ENCODE measurements around the gene RAD9A. TPM values are rescaled to one million over a fixed set of nuclear protein-coding genes. Genes with fewer than 3 reads are reported as not detected.

RAD9A gene
- total RNA-seq (ENCODE audit: low replicate concordance) = 4.1 and 4.8 TPM in 2 replicates

GRCh38 chr11:67391304-67392182 lies at the start of gene RAD9A:
Gene RAD9A (plus strand): TSS chr11:67391986. CDS start chr11:67392045, 59 bp downstream.

GRCh38 chr11:67353317-67354074 lies 38.3 kb upstream of the RAD9A start, which contains the start of gene POLD4:
Gene POLD4 (minus strand): TSS chr11:67353546. CDS start chr11:67353399, 147 bp downstream.

GRCh38 chr11:67372993-67373647 lies 18.7 kb upstream of the RAD9A start, which contains the start of gene CLCF1:
Gene CLCF1 (minus strand): TSS chr11:67373598. CDS start chr11:67373539, 59 bp downstream.

GRCh38 chr11:67401495-67402191 lies 9.9 kb downstream of the RAD9A start, which contains the start of gene PPP1CA:
Gene PPP1CA (minus strand): TSS chr11:67401858. CDS start chr11:67401782, 76 bp downstream.

GRCh38 chr11:67415501-67416304 lies 23.9 kb downstream of the RAD9A start, which contains the start of gene CARNS1:
Gene CARNS1 (plus strand): TSS chr11:67415678. CDS start chr11:67416200, 522 bp downstream.

GRCh38 chr11:67428052-67429001 lies 36.5 kb downstream of the RAD9A start, which contains the start of gene RPS6KB2:
Gene RPS6KB2 (plus strand): TSS chr11:67428494. CDS start chr11:67428546, 52 bp downstream.

GRCh38 chr11:67437082-67437808 lies 45.5 kb downstream of the RAD9A start, which contains the start of gene PTPRCAP:
Gene PTPRCAP (minus strand): TSS chr11:67437682. CDS start chr11:67437619, 63 bp downstream.

Other genes starting within 250 kb of the RAD9A start
- gene GRK2, start 125.5 kb upstream of the RAD9A start, total RNA-seq (ENCODE audit: low replicate concordance) = 20.2 and 31.6 TPM in 2 replicates
- gene ANKRD13D, start 102.7 kb upstream of the RAD9A start, total RNA-seq (ENCODE audit: low replicate concordance) = 32.9 and 34.9 TPM in 2 replicates
- gene SSH3, start 88.5 kb upstream of the RAD9A start, total RNA-seq (ENCODE audit: low replicate concordance) = 8.1 and 10.2 TPM in 2 replicates
- 24.2 and 71.2 TPM in 2 replicates for gene POLD4, start 38.4 kb upstream of the RAD9A start, total RNA-seq (ENCODE audit: low replicate concordance)
- gene CLCF1, start 18.4 kb upstream of the RAD9A start, total RNA-seq (ENCODE audit: low replicate concordance) = 1.8 and 3.9 TPM in 2 replicates
- gene PPP1CA, start 9.9 kb downstream of the RAD9A start, total RNA-seq (ENCODE audit: low replicate concordance) = 81.6 and 202 TPM in 2 replicates
- gene TBC1D10C, start 12.1 kb downstream of the RAD9A start, total RNA-seq (ENCODE audit: low replicate concordance) = not detected in 2 replicates
- under 0.01 and 0.30 TPM in 2 replicates for gene CARNS1, start 23.7 kb downstream of the RAD9A start, total RNA-seq (ENCODE audit: low replicate concordance)
- gene RPS6KB2, start 36.5 kb downstream of the RAD9A start, total RNA-seq (ENCODE audit: low replicate concordance) = 24.3 and 55.9 TPM in 2 replicates
- 0.23 and 0.30 TPM in 2 replicates for gene PTPRCAP, start 45.7 kb downstream of the RAD9A start, total RNA-seq (ENCODE audit: low replicate concordance)
- gene CORO1B, start 51.5 kb downstream of the RAD9A start, total RNA-seq (ENCODE audit: low replicate concordance) = 147 and 225 TPM in 2 replicates
- gene GPR152, start 60.7 kb downstream of the RAD9A start, total RNA-seq (ENCODE audit: low replicate concordance) = not detected in 2 replicates
- not detected in 2 replicates for gene CABP4, start 63.4 kb downstream of the RAD9A start, total RNA-seq (ENCODE audit: low replicate concordance)
- 4.1 and 24.4 TPM in 2 replicates for gene TMEM134, start 77.3 kb downstream of the RAD9A start, total RNA-seq (ENCODE audit: low replicate concordance)
- 128 and 227 TPM in 2 replicates for gene AIP, start 91.0 kb downstream of the RAD9A start, total RNA-seq (ENCODE audit: low replicate concordance)
- 26.0 and 28.7 TPM in 2 replicates for gene PITPNM1, start 113.4 kb downstream of the RAD9A start, total RNA-seq (ENCODE audit: low replicate concordance)
- gene CDK2AP2, start 116.2 kb downstream of the RAD9A start, total RNA-seq (ENCODE audit: low replicate concordance) = 2.8 and 16.2 TPM in 2 replicates
- not detected in 2 replicates for gene CABP2, start 131.5 kb downstream of the RAD9A start, total RNA-seq (ENCODE audit: low replicate concordance)
- 443 and 1,598 TPM in 2 replicates for gene GSTP1, start 191.8 kb downstream of the RAD9A start, total RNA-seq (ENCODE audit: low replicate concordance)
- 201 and 458 TPM in 2 replicates for gene NDUFV1, start 214.9 kb downstream of the RAD9A start, total RNA-seq (ENCODE audit: low replicate concordance)
- 3.6 and 4.4 TPM in 2 replicates for gene NUDT8, start 238.0 kb downstream of the RAD9A start, total RNA-seq (ENCODE audit: low replicate concordance)
- gene TBX10, start 247.8 kb downstream of the RAD9A start, total RNA-seq (ENCODE audit: low replicate concordance) = not detected in 2 replicates

Data from smooth muscle cell of the coronary artery (primary cell).